Neuronal stem cell (in vitro differentiated cells): ENCODE measurements around the gene MIGA2. TPM values are rescaled to one million over a fixed set of nuclear protein-coding genes. Genes with fewer than 3 reads are reported as not detected.
A peak's percentile ranks its signal among the peaks of the same experiment; 100 is the strongest.

Experiments used
- DNase-seq: peaks from one replicate; pipeline ENCODE4 v3.0.0-alpha.2; 2013; ENCODE audit warnings: low spot score
- H2AFZ ChIP-seq: one replicate; pipeline ENCODE4 v1.6.1; 2013; ENCODE audit warnings: mild to moderate bottlenecking, low read length, inconsistent platforms
- H2AK5ac ChIP-seq: 2 replicates; pipeline ENCODE4 v1.6.1; 2013; ENCODE audit warnings: low read depth, mild to moderate bottlenecking, inconsistent platforms, low read length, moderate library complexity, mixed read lengths
- H2BK120ac ChIP-seq: 2 replicates; pipeline ENCODE4 v1.6.1; 2013; ENCODE audit warnings: low read depth, mild to moderate bottlenecking, inconsistent platforms, low read length, moderate library complexity, mixed read lengths
- H2BK12ac ChIP-seq: one replicate; pipeline ENCODE4 v1.6.1; 2013; ENCODE audit warnings: low read length, inconsistent platforms
- H2BK15ac ChIP-seq: 2 replicates; pipeline ENCODE4 v1.6.1; 2013; ENCODE audit warnings: mild to moderate bottlenecking, low read length, inconsistent platforms, mixed read lengths
- H2BK5ac ChIP-seq: one replicate; pipeline ENCODE4 v1.6.1; 2013; ENCODE audit warnings: inconsistent platforms, mild to moderate bottlenecking, low read length, moderate library complexity
- H3K14ac ChIP-seq: one replicate; pipeline ENCODE4 v1.6.1; 2013; ENCODE audit warnings: low read length, inconsistent platforms
- H3K18ac ChIP-seq: 2 replicates; pipeline ENCODE4 v1.6.1; 2013; ENCODE audit warnings: low read length, inconsistent platforms
- H3K23ac ChIP-seq: 2 replicates; pipeline ENCODE4 v1.6.1; 2013; ENCODE audit warnings: low read depth, mild to moderate bottlenecking, mixed read lengths, low read length, inconsistent platforms; ENCODE audit not compliant: poor library complexity
- H3K27ac ChIP-seq: replicated peaks from 3 replicates; pipeline ENCODE4 v1.5.1; 2013; ENCODE audit warnings: low read length, inconsistent platforms
- H3K27me3 ChIP-seq, 3 experiments: 2 replicates each; pipeline ENCODE4 v1.6.1; 2013; ENCODE audit warnings: low read length in 3 of 3, mild to moderate bottlenecking in 2 of 3, inconsistent platforms in 1 of 3, low read depth in 1 of 3, mixed read lengths in 1 of 3, moderate library complexity in 1 of 3; ENCODE audit not compliant: control insufficient read depth in 3 of 3, insufficient read depth in 3 of 3
- H3K36me3 ChIP-seq, 2 donors: replicated peaks in 1 of 2; 2 replicates each; pipeline ENCODE4 v1.6.1; 2013; ENCODE audit warnings: low read length in 2 of 2; ENCODE audit not compliant: control insufficient read depth in 2 of 2, insufficient read depth in 2 of 2
- H3K4ac ChIP-seq: 2 replicates; pipeline ENCODE4 v1.6.1; 2013; ENCODE audit warnings: inconsistent platforms, mild to moderate bottlenecking, low read length, moderate library complexity
- H3K4me1 ChIP-seq, 2 donors: 1 replicate in 1 of 2; 2 replicates in 1 of 2; pipeline ENCODE4 v1.6.1; 2013; ENCODE audit warnings: low read length in 2 of 2, low read depth in 1 of 2; ENCODE audit not compliant: control insufficient read depth in 2 of 2, insufficient read depth in 1 of 2
- H3K4me2 ChIP-seq: one replicate; pipeline ENCODE4 v1.6.1; 2013; ENCODE audit warnings: mild to moderate bottlenecking, low read length, inconsistent platforms; ENCODE audit not compliant: insufficient read depth, poor library complexity, severe bottlenecking
- H3K4me3 ChIP-seq, 2 donors: 2 replicates each; pipeline ENCODE4 v1.5.1; 2013; ENCODE audit warnings: low read length in 2 of 2, mild to moderate bottlenecking in 2 of 2, inconsistent platforms in 1 of 2, moderate library complexity in 1 of 2
- H3K79me1 ChIP-seq: one replicate; pipeline ENCODE4 v1.6.1; 2013; ENCODE audit warnings: low read depth, mild to moderate bottlenecking, inconsistent platforms, low read length, moderate library complexity
- H3K9ac ChIP-seq: one replicate; pipeline ENCODE4 v1.6.1; 2013; ENCODE audit warnings: mild to moderate bottlenecking, low read depth, low read length, inconsistent platforms; ENCODE audit not compliant: poor library complexity
- H3K9me3 ChIP-seq, 2 donors: replicated peaks in 1 of 2; 2 replicates each; pipeline versions ENCODE3 to v1.6.1; 2013; ENCODE audit warnings: low read length in 2 of 2, mild to moderate bottlenecking in 2 of 2, inconsistent platforms in 1 of 2, low read depth in 1 of 2, mixed read lengths in 1 of 2, moderate library complexity in 1 of 2; ENCODE audit not compliant: control insufficient read depth in 2 of 2, insufficient read depth in 1 of 2
- H4K8ac ChIP-seq: one replicate; pipeline ENCODE4 v1.6.1; 2013; ENCODE audit warnings: low read depth, mild to moderate bottlenecking, inconsistent platforms, low read length, moderate library complexity
- H4K91ac ChIP-seq: one replicate; pipeline ENCODE4 v1.6.1; 2013; ENCODE audit warnings: low read length, low read depth, mild to moderate bottlenecking, inconsistent platforms; ENCODE audit not compliant: poor library complexity
- WGBS, 2 donors: extraction: QIAGEN DNeasy Blood & Tissue Kit; methylation state at CpG; one replicate each; pipeline ENCODE4 v1.1.7; 2013; ENCODE audit warnings: missing lambda C conversion rate in 2 of 2, mixed read lengths in 1 of 2; ENCODE audit not compliant: insufficient read length in 2 of 2, insufficient replicate concordance in 1 of 2; ENCODE audit errors: extremely low coverage in 2 of 2; 5-methylcytosine and 5-hydroxymethylcytosine counted together
- polyA plus RNA-seq, 2 experiments: library from polyadenylated mRNA; stranded (reverse); fragments of 200-250 nt; gene quantifications; one replicate each; pipeline ENCODE4 v1.2.3, GENCODE V29; 2013

MIGA2 gene, protein sequence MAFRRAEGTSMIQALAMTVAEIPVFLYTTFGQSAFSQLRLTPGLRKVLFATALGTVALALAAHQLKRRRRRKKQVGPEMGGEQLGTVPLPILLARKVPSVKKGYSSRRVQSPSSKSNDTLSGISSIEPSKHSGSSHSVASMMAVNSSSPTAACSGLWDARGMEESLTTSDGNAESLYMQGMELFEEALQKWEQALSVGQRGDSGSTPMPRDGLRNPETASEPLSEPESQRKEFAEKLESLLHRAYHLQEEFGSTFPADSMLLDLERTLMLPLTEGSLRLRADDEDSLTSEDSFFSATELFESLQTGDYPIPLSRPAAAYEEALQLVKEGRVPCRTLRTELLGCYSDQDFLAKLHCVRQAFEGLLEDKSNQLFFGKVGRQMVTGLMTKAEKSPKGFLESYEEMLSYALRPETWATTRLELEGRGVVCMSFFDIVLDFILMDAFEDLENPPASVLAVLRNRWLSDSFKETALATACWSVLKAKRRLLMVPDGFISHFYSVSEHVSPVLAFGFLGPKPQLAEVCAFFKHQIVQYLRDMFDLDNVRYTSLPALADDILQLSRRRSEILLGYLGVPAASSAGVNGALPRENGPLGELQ
- polyA plus RNA-seq (2013, experiment 1 of 2) = 12.8 TPM
- 13.2 TPM for polyA plus RNA-seq (2013, experiment 2 of 2)

DNA sequence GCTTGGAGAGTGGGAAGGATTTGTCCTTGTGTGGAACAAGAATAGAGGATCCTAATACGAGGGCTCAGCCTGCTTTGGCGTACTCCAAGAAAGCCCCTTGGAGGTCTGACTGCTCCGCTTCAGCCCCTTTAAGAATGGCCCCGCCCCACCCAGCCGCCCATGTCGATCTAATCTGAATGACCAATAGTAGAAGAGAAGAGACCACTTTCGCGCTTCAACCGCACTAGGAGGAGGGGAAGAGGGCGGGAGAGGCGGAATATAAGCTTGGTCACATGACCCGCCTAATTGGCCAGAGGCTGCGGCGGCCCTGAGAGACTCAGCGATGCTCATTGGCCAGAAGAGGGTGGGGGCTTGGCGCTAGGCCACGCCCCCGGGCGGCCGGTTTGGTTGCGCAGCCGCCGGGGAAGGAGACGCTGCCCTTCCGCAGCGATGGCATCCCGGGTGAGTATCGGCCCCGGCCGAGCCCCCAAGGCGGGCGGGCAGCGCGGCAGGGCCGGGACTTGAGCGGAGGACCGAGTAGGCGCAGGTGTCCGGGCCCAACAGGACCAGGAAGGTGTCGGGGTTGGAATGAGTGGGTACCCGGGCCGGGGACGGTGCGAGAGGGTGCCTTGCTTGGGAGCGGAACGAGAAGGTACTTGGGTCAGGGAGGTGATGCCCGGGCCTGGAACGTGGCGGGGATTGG lies at the start of gene MIGA2:
Gene MIGA2 (plus strand): TSS at position 386 of the 682 bp plus-strand sequence. CDS start 3,969 bp downstream, outside the sequence.
- H2BK120ac ChIP-seq = no peak within 1 kb of the TSS
- no peaks in the 10 kb centered on the region for H3K27me3 ChIP-seq
- peak within 1 kb of the TSS; percentile 80 for H3K4me2 ChIP-seq
- peak within 1 kb of the TSS; percentile 52 for H4K8ac ChIP-seq
- peak within 1 kb of the TSS; percentile 94 for H3K14ac ChIP-seq
- DNase-seq = peak; percentile 98
- H3K4ac ChIP-seq = no peak within 1 kb of the TSS
- peak within 1 kb of the TSS; percentile 99 for H3K23ac ChIP-seq
- H2BK12ac ChIP-seq = no peak within 1 kb of the TSS
- peak within 1 kb of the TSS; percentile 98 to 99 for H3K4me3 ChIP-seq
- peak within 1 kb of the TSS; percentile 98 for H3K18ac ChIP-seq
- H3K9me3 ChIP-seq = peaks cover 0 to 2% of the 10 kb centered on the region in 2 donors
- H2BK15ac ChIP-seq = peak within 1 kb of the TSS; percentile 6
- H3K9ac ChIP-seq = peak within 1 kb of the TSS; percentile 96
- H2AK5ac ChIP-seq = peak within 1 kb of the TSS; percentile 94
- H2AFZ ChIP-seq = peak within 1 kb of the TSS; percentile 95
- peaks cover 10 to 18% of the 10 kb centered on the region in 2 donors for H3K4me1 ChIP-seq
- H3K79me1 ChIP-seq = peaks cover 8% of the 10 kb centered on the region
- H4K91ac ChIP-seq = no peak within 1 kb of the TSS
- WGBS, 2 donors = no CpG with 5 or more reads among the region's 49 CpGs
- H3K36me3 ChIP-seq = peaks cover 4 to 5% of the 10 kb centered on the region in 2 donors
- peak within 1 kb of the TSS; percentile 87 for H2BK5ac ChIP-seq
- H3K27ac ChIP-seq = peak within 1 kb of the TSS; percentile 46

DNA sequence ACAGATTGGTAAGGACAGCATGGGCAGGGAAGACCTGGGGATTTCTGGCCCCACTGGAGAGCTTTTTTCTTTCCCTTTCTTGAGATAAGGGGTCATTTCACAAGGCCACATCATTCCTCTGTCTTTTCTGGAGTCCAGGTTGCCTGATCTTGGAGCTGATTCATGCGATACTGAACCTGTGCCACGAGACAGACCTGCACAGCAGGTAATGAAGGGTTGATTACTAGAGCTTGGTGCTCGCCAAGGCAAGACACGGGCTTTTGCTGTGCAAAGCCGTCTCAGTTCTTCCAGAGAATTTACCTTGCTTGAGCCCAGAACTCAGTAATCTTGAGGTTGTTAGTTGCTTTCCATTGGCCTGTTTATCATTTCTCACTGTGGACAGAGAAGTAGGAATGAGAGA lies 49.8 kb upstream of the MIGA2 start:
- no peak overlapping the region for H3K27ac ChIP-seq
- no peak overlapping the region for H2BK120ac ChIP-seq
- no peak overlapping the region for H2BK12ac ChIP-seq
- H4K8ac ChIP-seq = no peak overlapping the region
- no peak overlapping the region for H4K91ac ChIP-seq
- H3K4me3 ChIP-seq = no peak overlapping the region
- H3K79me1 ChIP-seq = no peaks in the 10 kb centered on the region
- no peak overlapping the region for H3K14ac ChIP-seq
- no peak overlapping the region for H2AK5ac ChIP-seq
- DNase-seq = no peak
- H3K4me1 ChIP-seq = no peaks in the 10 kb centered on the region
- H3K4me2 ChIP-seq = no peak overlapping the region
- no peak overlapping the region for H3K9ac ChIP-seq
- no peak overlapping the region for H3K18ac ChIP-seq
- no peak overlapping the region for H3K23ac ChIP-seq
- H3K9me3 ChIP-seq = peaks cover 0 to 1% of the 10 kb centered on the region in 2 donors
- H2BK15ac ChIP-seq = no peak overlapping the region
- H2BK5ac ChIP-seq = no peak overlapping the region
- H3K36me3 ChIP-seq = peaks cover 41 to 99% of the 10 kb centered on the region in 2 donors
- H3K27me3 ChIP-seq = no peaks in the 10 kb centered on the region
- no peak overlapping the region for H3K4ac ChIP-seq
- no peak overlapping the region for H2AFZ ChIP-seq
- no CpG with 5 or more reads among the region's 5 CpGs for whole genome bisulfite sequencing, 2 donors

DNA sequence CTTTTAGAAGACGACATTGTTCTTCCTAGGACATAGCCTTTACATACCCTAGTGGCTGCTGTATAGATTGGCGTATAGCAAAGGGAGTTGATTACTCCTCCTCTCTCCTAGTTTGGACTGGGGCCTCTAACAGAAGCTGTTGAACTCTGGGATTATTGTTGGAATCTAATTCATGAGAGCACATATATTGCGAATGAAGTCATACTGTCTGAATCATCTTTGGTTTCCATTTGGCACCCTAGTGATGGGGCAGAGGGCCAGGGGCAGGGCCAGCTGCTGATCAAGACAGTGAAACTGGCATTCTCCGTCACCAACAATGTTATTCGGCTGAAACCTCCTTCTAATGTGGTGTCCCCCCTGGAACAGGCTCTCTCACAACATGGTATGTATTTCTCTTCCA lies 48.6 kb upstream of the MIGA2 start:
- Histone ChIP-seq H2AK5ac (no peak overlapping the region), H2BK120ac (no peak overlapping the region), H3K9me3 (peaks cover 0 to under 1% of the 10 kb centered on the region in 2 donors), H3K4me2 (no peak overlapping the region), H3K4me3 (peak overlapping the region in 1 of 2 donors; percentile 60), H4K8ac (no peak overlapping the region), H3K36me3 (peaks cover 38 to 97% of the 10 kb centered on the region in 2 donors), H3K18ac (no peak overlapping the region), H3K9ac (no peak overlapping the region), H3K14ac (no peak overlapping the region), H2BK12ac (no peak overlapping the region), H2BK5ac (no peak overlapping the region), H3K23ac (no peak overlapping the region), H3K79me1 (no peaks in the 10 kb centered on the region), H2AFZ (no peak overlapping the region), H3K27me3 (no peaks in the 10 kb centered on the region), H3K4me1 (no peaks in the 10 kb centered on the region), H2BK15ac (no peak overlapping the region), H3K4ac (no peak overlapping the region), H3K27ac (no peak overlapping the region), H4K91ac (no peak overlapping the region)
- no peak for DNase-seq
- WGBS, 2 donors = no CpG with 5 or more reads among the region's 5 CpGs

DNA sequence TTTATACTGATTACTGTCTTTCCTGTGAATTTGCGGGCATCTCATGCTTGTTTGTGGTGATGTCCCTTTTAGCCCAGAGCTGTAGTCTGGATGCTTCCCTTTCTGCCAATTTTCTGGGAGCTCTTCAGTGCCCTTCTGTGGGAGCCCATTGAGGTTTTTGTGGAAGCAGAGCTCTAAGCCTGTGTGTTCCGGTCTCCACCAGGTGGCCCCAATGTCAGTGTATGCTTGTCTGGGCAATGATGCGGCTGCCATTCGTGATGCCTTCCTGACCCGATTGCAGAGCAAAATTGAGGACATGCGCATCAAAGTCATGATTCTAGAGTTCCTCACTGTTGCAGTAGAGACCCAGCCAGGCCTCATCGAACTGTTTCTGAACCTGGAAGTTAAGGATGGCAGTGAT lies 43.4 kb upstream of the MIGA2 start:
- no peak overlapping the region for H4K91ac ChIP-seq
- no peak overlapping the region for H2BK120ac ChIP-seq
- no peak overlapping the region for H2AK5ac ChIP-seq
- no peak overlapping the region for H2BK15ac ChIP-seq
- H3K36me3 ChIP-seq = peaks cover 51 to 94% of the 10 kb centered on the region in 2 donors
- no peak overlapping the region for H3K4me3 ChIP-seq
- no peaks in the 10 kb centered on the region for H3K4me1 ChIP-seq
- no CpG with 5 or more reads among the region's 7 CpGs for WGBS, 2 donors
- H3K23ac ChIP-seq = no peak overlapping the region
- no peak for DNase-seq
- H3K9me3 ChIP-seq = no peaks in the 10 kb centered on the region
- no peaks in the 10 kb centered on the region for H3K79me1 ChIP-seq
- H3K14ac ChIP-seq = no peak overlapping the region
- no peak overlapping the region for H3K18ac ChIP-seq
- H3K9ac ChIP-seq = no peak overlapping the region
- no peaks in the 10 kb centered on the region for H3K27me3 ChIP-seq
- no peak overlapping the region for H3K27ac ChIP-seq
- H4K8ac ChIP-seq = no peak overlapping the region
- no peak overlapping the region for H2AFZ ChIP-seq
- H3K4ac ChIP-seq = no peak overlapping the region
- H2BK5ac ChIP-seq = no peak overlapping the region
- no peak overlapping the region for H2BK12ac ChIP-seq
- no peak overlapping the region for H3K4me2 ChIP-seq
